GM18499 (cell line): ENCODE data around the gene SLC22A23.

ENCODE experiments used
- ATAC-seq: cut with Tn5 transposase; IDR thresholded peaks from one replicate; pipeline ENCODE4 v1.9.1; 2021; ENCODE audit warnings: moderate number of reproducible peaks; ENCODE audit not compliant: insufficient read depth, unreplicated experiment

SLC22A23 gene

GRCh38 chr6:3343089-3343883 lies 113.6 kb downstream of the SLC22A23 start:
- no peak for ATAC-seq

- no peak for ATAC-seq
Observed at GRCh38 chr6:3341467-3341866, 115.4 kb downstream of the SLC22A23 start.

GRCh38 chr6:3340894-3341293 lies 116.0 kb downstream of the SLC22A23 start:
- no peak for ATAC-seq

GRCh38 chr6:3340358-3340802 lies 116.5 kb downstream of the SLC22A23 start:
- ATAC-seq = no peak

- ATAC-seq = no peak
Observed at GRCh38 chr6:3339811-3340210, 117.0 kb downstream of the SLC22A23 start.

- ATAC-seq = no peak
Observed at GRCh38 chr6:3337521-3338350, 119.1 kb downstream of the SLC22A23 start.

- no peak for ATAC-seq
Observed at GRCh38 chr6:3336859-3337515, 119.9 kb downstream of the SLC22A23 start.

GRCh38 chr6:3336066-3336786 lies 120.6 kb downstream of the SLC22A23 start:
- ATAC-seq = no peak

GRCh38 chr6:3335169-3335568 lies 121.7 kb downstream of the SLC22A23 start:
- no peak for ATAC-seq

- no peak for ATAC-seq
Observed at GRCh38 chr6:3334555-3334954, 122.3 kb downstream of the SLC22A23 start.

GRCh38 chr6:3333263-3333662 lies 123.6 kb downstream of the SLC22A23 start:
- ATAC-seq = peak; percentile 53

GRCh38 chr6:3331971-3332370 lies 124.9 kb downstream of the SLC22A23 start:
- ATAC-seq = no peak

GRCh38 chr6:3331494-3331893 lies 125.4 kb downstream of the SLC22A23 start:
- ATAC-seq = no peak

GRCh38 chr6:3330199-3330598 lies 126.7 kb downstream of the SLC22A23 start:
- no peak for ATAC-seq

GRCh38 chr6:3329393-3330051 lies 127.3 kb downstream of the SLC22A23 start:
- ATAC-seq = no peak

GRCh38 chr6:3328796-3329195 lies 128.1 kb downstream of the SLC22A23 start:
- ATAC-seq = no peak

GRCh38 chr6:3328145-3328544 lies 128.7 kb downstream of the SLC22A23 start:
- no peak for ATAC-seq

GRCh38 chr6:3327403-3327802 lies 129.4 kb downstream of the SLC22A23 start:
- ATAC-seq = no peak

GRCh38 chr6:3326981-3327380 lies 129.9 kb downstream of the SLC22A23 start:
- ATAC-seq = no peak
